Activated effector memory CD4-positive, alpha-beta T cell treated with Interleukin-2 at 50 U/mL for 16 hours (primary cell): ENCODE data around the gene SCARF1.

ENCODE experiments used
- DNase-seq: peaks from one replicate; pipeline ENCODE4 v3.0.0-alpha.2; 2020

Gene SCARF1

DNA sequence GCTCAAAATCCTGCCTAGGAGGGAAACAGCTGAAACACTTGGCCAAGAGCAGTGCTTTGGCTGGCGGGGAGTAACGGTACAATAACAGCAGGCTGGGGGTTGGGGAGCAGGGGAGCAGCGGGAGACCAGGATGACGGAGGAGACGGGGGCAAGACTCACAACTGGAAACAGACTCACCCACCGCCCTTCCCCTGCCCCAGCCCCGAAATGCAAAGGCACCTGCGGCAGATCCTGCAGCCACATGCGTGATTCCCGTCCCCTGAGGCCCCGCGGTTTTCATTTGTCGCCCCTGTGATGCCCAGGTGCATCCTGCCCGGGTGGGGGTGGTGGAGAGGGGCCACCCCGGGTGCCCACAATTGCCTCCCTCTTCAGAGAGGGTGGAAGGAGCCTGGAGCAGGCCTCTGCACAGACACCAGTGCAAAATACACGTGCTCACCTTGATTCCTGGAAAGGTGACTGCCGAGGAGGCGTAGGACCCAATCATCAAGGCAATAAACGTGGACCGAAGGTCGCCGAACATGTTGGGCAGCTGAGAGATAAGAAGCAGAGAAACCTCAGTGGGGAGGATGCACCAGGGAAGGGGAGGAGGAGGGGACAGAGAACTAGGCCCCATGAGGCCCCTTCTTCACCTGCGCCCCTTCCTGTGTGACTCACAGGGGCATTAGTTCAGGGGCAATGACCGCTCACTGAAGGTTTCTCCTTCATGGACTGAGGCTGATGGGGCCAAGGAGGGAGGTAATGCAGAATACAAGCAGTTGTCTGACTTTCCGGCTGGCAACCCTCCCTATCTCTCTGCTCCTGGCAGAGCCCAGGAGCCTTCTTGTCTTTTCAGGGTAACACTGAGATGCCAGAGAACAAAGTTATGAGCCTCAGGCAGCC, 52.5 kb downstream of the SCARF1 start:
- no peak for DNase-seq

DNA sequence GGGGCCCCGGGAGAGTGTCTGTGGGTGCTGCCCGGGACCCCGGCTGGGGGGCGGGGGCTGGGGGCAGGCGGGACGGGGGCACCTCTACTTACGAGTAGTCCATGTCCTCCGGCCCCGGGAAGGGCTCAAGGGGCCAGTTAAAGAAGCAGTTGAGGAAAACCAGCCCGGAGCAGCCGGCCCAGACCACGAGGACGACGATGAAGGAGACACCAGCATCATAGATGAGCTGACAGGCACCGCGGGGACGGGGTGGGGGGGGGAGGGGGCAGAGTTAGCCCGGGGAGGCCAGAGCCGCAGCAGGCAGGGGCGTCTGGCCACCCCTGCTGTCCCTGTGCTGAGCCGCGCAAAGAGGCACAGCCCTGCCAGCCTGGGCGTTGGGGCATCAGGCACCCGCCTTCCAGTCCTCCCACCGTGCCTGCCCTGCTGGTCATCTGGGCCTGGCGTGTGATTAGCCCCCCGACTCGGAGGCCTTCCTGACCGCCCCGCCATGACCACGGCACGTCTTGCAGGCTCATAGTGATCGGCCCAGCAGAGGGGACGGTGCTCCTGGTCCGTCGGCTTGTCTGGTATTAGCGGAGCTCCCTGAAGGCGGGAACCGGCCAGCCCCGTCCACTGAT, 54.0 kb downstream of the SCARF1 start:
- DNase-seq = no peak

DNA sequence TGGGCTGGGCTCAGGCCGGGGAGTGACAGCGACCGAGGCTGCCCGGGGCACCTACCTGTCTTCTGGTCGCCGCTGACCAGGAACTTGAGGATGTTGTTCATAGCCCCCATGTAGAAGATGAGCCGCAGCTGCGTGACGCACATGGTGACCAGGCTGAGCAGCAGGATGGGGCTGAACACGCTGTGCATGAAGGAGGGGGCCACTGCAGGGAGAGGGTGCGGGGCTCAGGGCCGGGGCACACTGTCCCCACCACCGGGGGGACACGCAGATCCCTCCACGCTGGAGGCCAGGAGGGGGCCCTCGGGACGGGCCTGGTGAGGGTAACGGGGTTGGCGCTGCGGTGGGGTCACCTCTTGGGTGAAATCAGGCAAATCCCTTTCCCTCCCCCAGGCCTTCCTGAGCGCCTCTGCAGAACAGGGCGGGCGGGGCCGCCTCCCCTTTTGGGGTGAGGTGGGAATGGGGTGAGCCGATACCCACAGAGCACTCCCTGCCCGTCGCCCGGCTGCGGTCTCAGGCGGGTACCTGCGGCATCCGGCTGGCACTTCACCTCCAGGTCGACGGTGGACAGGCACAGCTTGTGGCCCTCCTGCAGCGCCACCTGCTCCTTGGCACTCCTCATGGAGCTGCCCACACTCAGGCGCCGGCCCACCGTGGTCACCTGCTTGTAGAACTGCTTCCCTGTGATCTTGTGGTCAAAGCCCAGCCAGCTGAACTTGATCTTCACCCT, 54.6 kb downstream of the SCARF1 start:
- no peak for DNase-seq

DNA sequence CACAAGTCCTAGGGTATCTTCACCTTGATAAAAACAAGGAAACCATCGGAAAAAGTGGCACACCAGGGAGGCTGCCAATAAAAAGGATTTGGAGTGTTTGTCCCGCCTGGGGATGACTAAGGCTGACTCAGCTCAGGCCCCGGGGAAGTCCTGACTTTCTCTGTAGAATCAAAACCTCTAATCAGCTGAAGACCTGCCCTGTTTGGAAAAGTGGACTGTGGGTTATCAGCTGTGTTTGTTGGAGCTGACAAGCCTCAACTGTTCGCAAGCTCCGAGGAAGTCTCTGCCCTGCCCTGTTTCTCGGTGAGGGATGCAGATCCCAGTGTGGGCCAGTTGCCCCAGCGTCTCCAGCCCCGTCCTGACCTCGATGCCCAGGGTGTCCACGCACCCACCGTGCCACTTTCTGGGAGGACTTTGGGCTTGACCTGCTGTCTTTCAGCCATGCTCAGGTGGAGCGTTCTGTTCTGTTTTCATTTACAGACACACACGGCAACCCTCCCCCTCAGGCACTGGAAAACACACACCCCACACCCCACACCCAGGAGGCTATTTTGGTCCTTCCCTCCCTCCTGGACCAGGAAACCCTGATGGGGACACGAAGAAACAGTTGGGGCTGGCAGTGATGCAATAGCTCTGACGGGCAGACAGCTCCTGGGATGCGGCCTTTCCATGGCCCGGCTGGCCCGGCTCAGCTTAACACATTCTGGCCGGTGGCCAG, 55.3 kb downstream of the SCARF1 start:
- DNase-seq = no peak

DNA sequence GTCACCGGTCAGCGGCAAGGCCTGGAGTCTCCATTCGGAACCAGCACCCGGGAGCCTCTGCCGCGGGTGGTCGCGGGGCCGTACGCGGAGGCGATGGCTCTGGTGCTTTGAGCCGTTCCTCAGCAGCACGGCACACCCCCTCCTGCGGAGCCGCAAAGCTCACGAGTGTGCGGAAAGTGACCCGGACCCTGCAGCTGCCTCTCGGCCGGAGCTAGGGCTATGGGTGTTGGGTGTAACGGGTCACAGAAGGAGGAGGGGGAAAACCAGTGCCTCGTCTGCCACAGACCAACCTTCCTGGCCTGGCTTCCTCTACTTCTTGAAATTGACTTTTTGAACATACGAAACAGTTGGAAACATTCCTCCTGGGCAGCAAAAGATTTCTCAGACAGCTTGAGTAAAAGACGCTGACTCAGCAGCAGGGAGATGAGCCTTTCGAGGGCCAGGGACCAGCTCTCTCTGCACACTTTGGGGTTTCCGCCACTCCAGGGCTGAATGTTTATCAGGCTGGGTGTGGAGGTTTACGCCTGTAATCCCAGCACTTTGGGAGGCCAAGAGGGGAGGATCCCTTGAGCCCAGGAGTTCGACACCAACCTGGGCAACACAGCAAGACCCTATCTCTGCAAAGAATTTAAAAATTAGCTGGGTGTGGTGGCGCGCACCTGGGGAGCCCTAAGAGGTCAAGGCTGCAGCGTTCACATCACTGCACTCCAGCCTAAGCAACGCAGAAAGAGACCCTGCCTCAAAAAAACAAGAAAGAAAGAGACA, 56.5 kb downstream of the SCARF1 start:
- DNase-seq = no peak

DNA sequence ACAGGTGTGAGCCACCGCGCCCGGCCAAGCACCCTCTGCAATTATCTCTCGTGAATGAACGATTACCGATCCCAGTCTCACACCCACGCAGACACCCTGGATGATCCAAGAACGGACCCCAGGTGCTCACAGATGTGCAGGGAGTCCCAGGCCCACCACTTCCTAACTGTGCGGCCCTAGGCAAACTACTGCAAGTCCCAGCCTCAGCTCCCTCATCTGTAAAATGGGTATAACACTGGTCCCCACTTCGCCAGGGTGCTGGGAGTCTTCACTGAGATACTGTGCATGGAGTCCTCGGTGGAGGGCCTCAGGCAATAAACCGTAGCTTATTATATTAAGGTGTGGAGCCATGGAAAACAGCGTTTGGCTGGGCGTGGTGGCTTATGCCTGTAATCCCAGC, 61.4 kb downstream of the SCARF1 start:
- DNase-seq = no peak
